GM21723 (cell line): ENCODE data around the gene STX12.
A peak's percentile ranks its signal among the peaks of the same experiment; 100 is the strongest.
"Not testable (repeated sequence)": the region's sequence is repeated elsewhere in the genome, so short reads cannot be mapped to it uniquely, and the experiment has no call there.

Source experiments
- ATAC-seq: cut with Tn5 transposase; IDR thresholded peaks from one replicate; pipeline ENCODE4 v1.9.1; 2021; ENCODE audit warnings: mild to moderate bottlenecking, moderate library complexity; ENCODE audit not compliant: unreplicated experiment

STX12 gene

DNA sequence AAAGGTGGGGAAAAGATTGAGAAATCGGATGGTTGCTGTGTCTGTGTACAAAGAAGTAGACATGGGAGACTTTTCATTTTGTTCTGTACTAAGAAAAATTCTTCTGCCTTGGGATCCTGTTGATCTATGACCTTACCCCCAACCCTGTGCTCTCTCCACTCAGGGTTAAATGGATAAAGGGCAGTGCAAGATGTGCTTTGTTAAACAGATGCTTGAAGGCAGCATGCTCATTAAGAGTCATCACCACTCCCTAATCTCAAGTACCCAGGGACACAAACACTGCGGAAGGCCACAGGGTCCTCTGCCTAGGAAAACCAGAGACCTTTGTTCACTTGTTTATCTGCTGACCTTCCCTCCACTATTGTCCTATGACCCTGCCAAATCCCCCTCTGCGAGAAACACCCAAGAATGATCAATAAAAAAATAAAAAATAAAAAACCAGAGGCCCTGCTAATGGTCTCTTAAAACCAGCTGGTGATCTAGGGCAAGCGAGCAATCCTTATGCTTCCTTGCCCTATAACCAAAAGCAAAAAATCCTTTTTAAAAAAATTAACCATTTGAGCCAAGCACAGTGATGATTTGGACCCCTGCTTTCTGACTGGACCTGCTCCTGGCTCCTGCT, 56.4 kb downstream of the STX12 start:
- not testable (repeated sequence) for ATAC-seq

DNA sequence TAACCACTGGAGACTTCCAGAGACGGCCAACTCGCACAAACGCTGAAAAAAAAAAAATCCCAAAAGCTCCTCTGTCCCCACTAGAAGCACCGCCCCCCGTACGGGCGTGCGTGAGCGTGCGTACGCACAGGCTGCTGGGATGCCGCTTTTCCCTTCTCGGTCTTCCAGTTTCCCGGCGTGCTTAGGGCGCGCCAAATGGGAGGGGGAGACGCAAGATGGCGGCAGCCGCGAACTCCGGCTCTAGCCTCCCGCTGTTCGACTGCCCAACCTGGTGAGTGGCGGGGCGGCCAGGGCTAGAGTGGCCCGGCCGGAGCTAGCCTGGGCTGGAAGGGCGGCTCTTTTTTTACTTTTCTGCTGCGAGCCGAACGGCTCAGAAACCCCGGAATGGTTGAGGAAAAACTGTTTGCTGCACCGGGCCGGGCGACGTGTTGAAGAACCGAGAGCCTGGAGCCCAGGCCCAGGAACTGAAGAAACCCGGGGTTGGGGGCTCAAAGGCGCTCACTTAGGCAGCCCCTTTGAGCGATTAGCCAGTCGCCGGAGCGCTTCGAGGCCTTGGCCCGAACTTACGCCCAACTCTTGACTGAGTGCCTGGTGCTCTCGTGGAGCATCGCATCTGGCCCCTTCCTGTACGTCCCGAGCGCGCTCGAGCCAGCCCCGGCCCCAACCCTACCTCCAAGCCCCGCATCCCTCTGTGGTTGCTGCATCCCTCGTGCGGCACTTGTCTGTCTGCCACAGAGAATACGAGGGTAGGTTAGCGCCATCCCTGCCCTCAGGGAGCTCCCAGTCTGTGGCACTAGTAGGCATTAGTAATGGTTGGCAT, 57.8 kb downstream of the STX12 start, which contains the start of gene PPP1R8:
TSS of gene PPP1R8 (plus strand) at position 162 of the 820 bp plus-strand sequence. CDS start at position 216, 54 bp downstream.
- peak; percentile 84 for ATAC-seq

DNA sequence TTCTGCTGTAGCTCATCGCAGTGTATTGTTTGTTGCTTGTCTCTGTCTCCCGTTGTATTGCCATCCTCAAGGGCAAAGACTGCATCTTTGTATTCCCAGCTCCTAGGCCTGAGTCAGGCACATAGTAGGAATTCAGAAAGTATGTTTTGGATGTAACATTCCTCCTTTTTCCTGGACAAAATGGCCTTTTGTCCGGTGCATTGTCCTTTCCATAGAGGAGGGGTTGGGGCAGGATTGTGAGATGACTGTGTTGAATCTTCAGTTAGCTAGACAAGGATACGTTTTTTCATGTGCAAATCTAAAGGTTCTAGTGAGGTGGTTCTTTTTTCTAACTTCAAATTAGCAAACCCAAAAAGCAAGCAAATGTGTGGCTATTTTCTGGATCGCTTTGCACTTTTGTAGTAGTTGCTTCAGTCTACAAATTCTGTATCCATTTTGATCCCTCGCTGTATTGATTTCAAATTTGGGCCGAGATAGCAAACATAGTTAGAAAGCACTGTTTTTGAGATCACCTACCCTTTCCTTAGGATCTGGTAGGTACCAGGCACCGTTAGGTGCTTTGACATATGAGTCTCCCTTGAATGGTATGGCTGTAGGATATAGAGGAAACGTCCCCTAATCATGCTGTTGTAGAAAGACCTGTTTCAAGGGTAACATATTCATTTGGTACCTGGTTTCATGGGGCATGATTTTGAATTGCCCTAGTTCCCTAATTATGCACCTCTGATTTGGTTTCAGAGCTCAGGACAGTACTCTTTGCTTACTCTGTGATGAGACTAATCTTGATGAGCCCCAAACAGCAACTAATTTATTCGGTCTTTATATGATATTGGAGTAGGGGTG, 58.8 kb downstream of the STX12 start:
- no peak for ATAC-seq

DNA sequence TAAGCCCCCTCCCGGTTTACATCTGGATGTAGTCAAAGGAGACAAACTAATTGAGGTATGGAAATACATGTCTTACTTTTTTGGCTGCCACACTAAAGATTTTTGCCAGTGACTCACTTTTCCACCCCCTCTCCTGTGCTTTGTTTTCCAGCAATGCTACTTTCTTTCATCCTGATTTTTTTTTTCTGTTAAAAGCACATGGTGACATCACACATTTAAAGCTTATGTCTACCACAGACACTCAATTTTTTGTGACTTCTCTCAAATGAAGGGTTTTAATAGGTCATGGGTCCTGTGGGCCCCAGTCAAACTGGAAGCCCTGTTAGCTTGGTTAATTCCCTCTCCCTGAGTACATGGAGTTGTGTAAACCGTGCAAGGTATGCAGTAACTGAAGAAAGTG, 59.7 kb downstream of the STX12 start:
- ATAC-seq: no peak

DNA sequence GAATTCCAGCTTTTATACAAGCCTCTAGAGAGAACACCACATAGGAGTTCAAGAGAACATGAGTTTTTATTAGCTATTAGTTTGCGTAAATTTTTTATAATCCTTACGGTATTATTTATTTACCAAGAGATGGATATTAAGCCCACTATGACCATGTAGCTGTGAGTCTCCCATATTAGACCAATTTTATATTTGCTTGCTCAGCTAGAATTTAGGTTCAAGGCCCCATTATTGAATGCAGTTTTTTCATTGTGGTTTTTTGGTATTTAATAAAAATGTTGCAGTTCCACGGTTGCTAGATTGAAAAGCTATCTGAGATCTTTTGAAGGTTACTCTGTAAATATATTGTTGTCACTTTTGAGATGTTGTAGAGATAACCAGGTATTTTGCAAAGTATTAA, 60.5 kb downstream of the STX12 start:
- ATAC-seq: no peak

DNA sequence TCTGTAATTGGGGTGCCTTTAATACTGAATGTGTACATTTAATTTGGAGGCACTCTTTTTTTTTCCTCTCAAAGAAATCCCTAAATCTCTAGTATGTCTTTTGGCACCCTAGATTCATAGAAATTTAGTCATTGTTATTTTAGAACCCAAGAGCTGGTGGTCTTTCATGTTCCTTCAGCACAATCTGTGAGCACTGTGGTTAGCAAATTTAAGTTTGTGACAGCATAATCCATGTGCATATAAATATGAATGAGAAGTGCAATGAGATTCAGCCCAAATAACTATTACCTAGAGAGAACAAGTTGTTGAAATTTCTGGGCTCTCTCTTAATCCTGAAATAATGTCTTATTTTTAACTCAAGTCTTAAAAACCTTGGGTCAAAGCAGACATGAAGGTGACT, 62.0 kb downstream of the STX12 start:
- ATAC-seq: no peak

DNA sequence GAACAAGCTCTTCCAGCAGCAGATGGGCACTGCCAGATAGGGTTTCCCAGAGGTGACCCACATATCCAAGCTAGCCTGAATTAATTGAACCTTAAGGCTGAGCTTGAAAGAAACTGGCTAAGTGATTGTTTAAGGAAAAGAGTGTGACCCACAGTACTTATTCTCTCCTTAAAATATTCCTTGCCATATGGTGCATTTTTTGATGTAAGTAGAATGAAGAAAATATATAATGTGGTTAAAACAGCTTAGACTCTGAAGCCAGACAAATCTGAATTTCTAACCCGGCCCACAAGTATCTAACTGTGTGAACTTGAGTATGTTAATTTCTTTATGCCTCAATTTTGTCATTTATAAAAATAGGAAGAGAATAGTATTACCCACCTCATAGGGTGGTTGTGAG, 62.5 kb downstream of the STX12 start:
- ATAC-seq: no peak

DNA sequence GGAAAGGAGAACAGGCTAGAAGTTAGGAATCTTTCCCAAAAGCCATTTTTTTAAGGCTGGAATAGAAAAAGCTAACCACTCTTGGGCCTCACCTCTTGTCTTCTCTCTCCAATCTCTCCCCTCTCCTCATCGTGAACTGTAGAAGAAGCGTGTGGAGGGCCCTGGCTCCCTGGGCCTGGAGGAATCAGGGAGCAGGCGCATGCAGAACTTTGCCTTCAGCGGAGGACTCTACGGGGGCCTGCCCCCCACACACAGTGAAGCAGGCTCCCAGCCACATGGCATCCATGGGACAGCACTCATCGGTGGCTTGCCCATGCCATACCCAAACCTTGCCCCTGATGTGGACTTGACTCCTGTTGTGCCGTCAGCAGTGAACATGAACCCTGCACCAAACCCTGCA, 76.9 kb downstream of the STX12 start:
- no peak for ATAC-seq

DNA sequence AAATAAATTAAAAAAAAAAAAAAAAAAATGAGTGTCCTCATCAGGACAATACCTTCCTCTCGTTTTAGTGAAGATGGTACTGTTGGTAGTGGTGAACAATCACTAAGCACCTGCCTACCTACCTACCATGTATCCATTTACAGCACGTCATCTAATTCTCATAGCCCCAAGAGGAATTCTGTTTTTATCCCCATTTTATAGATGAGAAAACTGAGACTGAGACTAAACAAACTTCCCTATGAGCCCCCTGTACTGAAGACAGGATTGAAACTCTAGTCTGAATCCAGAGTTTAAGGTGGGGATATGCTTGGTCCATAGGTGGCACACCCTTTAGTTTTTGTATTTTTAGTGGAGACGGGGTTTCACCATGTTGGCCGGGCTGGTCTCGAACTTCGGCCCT, 82.1 kb downstream of the STX12 start:
- no peak for ATAC-seq

DNA sequence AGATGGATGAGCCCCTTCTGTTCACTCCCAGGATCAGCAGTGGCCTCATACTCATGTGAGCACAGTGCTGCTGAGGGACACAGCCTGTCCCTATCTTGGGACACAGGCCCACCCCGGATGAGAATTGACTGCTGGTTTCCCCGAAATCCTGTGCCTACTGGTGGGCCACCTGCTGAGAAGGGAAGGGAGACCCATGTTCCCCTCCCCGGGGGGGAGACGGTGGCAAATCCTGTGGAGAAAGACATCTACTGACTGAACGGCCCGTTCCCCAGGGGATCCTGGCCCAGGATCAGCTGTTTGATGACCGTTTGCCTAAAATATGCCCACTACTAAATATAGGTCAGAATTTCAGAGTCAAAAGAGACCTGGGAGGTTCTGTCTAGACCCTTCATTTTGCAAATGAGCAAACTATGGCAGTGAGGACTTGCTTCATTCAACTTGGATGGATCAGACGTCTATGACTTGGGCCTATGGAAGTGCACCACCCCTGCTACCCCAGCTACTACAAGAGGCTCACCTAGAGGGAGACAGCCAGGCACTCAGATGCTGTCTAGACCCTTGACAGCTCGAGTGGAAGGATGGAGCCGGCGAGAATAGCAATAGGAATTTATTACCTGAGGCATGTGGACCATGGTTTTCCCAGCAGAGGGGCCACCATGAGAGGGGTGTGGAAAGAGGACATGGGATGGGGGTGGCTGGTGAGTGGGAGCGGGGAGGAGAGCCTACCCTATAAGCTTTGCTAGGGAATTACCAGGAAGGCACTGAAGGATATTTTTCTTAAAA, 83.7 kb downstream of the STX12 start:
- ATAC-seq: no peak

DNA sequence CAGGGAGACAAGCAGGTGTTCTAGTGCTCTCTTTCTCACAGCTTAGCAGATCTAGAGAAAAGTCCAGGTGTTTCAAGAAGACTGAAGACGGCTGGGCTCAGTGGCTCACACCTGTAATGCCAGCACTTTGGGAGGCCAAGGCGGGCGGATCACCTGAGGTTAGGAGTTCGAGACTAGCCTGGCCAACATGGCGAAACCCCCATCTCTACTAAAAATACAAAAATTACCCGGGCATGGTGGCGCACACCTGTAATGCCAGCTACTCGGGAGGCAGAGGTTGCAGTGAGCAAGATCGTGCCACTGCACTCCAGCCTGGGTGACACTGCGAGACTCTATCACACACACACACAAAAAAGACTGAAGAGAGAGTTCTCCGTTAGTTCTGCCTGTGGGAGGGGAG, 84.5 kb downstream of the STX12 start:
- ATAC-seq: not testable (repeated sequence)

DNA sequence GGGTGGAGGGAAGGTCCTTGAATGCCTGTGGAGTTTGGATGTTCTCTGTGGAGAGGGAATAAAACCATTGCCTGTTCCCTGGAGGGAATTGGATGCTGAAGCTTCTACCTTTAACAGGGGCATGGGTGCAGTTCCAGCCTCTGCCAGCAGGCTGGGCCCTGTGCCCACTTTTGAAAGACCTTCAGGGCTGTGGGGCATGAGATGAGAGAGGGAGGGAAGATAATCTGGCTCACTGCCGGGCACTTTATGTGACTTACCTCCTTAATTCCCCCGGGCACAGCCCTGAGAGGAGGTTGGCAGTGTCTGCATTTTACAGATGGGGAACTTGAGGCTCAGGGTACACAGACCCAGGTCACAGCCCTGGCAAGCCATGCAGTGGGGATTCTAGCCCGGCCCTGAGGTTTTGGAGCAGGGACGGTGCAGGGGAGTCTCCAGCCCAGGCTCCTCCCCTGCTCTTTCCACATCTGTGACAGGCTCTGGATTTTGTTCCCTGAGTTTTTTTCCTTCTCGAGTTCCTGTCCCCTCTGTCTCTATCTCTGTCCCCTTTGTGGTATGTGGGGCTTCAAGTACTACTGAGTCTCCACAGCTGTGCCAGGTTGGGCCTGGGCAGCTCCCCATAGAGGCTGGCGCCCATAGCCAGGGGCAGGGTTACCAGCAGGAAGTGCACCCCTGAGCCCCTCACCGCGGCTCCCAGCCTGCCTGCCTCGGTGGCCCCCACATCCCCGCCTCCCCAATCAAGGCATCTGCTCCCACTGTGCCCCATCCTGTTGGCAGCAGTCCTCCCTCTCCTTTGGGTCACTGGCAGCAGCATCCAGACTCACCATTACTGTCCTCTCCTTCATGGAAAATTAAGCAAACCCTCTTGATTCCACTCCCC, 85.3 kb downstream of the STX12 start:
- ATAC-seq: no peak

DNA sequence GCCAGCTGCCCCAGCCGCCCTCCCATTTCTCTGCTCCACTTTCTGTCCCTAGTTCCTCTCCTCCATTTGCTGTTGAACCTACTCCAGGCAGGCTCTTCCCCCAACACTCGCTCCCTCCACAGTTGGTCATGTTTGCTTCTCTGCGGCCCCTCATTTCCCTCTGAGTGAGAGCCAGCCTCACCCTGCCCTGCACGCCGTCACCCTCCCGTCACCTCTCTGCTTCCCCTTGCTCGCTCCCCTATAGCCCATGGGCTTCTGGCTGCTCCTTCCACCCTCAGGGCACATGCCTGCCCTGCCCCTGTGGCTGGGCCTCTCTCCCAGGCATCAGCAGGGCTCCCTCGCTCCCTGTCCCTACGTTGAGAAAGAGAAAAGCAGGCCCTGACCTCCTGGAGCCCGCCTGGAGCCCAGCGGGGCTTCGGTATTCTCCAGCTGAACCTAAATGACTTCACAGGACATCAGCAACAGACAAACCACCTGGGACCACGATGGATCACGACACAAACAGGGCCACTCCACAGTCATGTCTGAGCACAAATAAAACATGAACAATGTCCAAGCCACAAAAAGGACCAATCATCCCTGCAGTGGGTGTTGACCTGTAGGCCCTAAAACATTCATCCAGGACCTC, 86.0 kb downstream of the STX12 start:
- no peak for ATAC-seq

DNA sequence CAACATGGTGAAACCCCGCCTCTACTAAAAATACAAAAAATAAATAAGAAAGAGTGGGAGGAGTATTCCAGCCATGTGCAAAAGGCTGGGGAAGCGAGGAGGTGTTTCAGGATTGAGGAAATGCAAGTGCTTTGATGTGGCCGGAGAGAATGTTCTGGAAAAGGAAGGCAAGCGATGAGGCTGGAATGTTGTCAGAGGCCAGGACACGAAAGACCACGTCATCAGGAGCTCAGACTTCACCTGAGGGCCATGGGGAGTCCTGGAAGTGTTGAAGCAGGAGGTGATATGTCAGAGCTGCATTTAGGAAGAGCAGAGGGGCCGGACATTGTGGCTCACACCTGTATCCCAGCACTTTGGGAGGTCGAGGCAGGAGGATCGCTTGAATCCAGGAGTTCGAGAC, 88.4 kb downstream of the STX12 start:
- no peak for ATAC-seq

DNA sequence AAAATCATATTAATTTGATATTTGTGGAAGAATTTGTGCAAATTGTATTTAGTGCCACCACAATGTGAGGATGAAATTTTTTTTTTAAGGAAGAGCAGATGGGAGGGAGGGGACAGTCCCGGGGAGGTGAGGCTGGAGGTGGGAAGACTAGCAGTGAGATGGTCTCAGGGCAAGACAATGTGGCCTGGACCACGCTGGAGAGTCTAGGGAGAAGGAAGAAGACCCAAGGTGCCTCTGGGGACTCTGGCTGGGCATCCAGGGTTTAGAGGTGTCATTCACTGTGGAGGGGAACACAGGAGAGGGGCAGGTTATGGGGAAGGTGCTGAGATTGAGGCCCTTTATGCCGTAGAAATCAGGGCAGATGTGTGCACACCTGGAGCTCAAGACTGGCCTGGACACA, 89.0 kb downstream of the STX12 start:
- ATAC-seq: no peak

DNA sequence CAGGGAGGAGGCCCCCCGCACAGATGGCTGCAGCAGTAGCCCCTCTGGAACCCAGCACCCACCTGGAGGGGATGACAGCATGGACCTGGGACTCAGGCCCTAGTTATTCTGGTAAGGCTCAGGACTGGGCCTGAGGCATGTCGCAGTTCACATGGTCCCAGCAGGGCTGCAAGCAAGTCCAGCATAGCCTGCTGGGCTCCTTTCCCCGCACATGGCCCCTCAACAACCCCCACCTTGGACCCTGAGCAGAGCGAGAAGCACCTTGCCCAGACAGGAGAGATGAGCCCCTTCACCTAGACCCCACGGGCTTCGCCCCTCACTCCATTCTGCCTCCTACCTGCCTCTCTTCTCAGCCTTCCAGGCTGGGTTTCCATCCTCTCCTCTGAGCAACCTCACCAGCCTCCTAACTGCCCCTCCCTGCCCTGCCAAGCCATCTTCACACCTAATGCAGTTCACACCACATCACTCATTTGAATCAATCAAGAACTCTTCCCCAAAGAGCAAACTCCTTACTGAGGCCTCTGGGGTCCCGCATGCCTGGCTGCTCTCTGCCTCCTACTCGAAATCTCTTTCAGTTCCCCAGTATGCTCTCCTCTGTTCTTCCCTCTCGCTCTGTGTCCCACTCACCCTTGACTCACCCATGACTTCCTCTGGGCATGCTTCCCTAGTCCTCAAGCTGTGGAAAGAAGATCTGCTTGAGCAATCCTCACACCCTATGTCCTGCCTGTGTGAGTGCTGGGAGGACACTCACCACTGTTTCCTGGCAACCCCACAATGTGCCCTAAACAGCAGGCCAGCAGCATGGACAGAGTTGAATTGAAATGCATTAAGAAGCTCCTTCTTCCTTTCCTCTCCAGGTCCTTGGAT, 89.9 kb downstream of the STX12 start:
- peak; percentile 53 for ATAC-seq

DNA sequence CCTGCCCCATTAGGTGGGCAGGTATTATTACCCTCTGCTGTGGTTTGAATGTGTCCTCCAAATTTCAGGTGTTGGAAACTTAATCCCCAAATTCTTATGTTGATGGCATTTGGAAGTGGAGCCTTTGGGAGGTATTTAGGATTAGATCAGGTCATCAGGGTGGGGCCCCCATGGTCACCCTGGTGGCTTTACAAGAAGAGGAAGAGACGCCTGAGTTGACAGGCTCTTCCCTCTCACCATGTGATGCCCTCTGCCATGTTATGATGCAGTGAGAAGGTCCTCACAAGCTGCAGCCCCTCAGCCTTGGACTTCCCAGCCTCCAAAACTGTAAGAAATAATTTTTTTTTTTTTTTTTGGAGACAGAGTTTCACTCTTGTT, 90.5 kb downstream of the STX12 start:
- no peak for ATAC-seq

DNA sequence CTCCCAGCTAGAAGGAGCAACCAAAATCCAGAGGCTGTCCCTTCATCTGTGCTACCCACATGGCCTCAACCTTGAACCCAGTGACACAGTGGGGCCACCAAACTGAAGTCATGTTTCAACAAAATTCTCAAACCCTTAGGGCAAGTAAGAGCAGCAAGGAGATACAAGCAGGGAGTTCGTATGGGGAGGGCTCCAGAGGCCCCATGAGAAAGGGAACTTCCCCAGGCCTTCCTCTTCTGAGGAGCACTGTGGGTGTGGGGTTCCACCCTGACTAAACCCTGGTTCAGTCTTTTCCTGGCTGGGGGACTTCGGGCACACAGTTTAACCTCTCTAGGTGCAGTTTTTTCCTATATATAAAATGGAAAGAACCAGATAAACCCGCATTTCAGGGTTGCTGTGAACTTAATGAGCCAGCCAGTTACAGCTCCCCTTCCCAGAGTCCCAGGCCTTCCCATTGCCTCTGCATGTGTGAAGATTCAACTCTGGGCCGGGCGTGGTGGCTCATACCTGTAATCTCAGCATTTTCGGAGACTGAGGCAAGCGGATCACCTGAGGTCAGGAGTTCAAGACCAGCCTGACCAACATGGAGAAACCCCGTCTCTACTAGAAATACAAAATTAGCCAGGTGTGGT, 91.4 kb downstream of the STX12 start:
- ATAC-seq: no peak
